ENCODE data around the gene KRTAP3-3. TPM values are rescaled to one million over a fixed set of nuclear protein-coding genes. Genes with fewer than 3 reads are reported as not detected.

Gene KRTAP3-3
- total RNA-seq, 1 donor from 2014 or later, result not detected

Other genes with a start within 250 kb of the KRTAP3-3 start
- gene KRT25, start 238.8 kb downstream of the KRTAP3-3 start, total RNA-seq, result not detected in 2 replicates
- not detected in 2 replicates for gene KRT26, start 222.0 kb downstream of the KRTAP3-3 start, total RNA-seq
- gene KRT27, start 211.6 kb downstream of the KRTAP3-3 start, total RNA-seq, result not detected in 2 replicates
- not detected in 2 replicates for gene KRT28, start 194.2 kb downstream of the KRTAP3-3 start, total RNA-seq
- gene KRT10, start 171.6 kb downstream of the KRTAP3-3 start, total RNA-seq, result 26.4 and 27.8 TPM in 2 replicates
- gene KRT12, start 126.9 kb downstream of the KRTAP3-3 start, total RNA-seq, result not detected in 2 replicates
- gene KRT20, start 108.9 kb downstream of the KRTAP3-3 start, total RNA-seq, result not detected in 2 replicates
- not detected in 2 replicates for gene KRT23, start 56.5 kb downstream of the KRTAP3-3 start, total RNA-seq
- gene KRT39, start 27.2 kb downstream of the KRTAP3-3 start, total RNA-seq, result not detected in 2 replicates
- gene KRT40, start 9.8 kb downstream of the KRTAP3-3 start, total RNA-seq, result not detected in 2 replicates
- gene KRTAP3-2, start 5.7 kb upstream of the KRTAP3-3 start, total RNA-seq, result not detected in 2 replicates
- gene KRTAP3-1, start 15.0 kb upstream of the KRTAP3-3 start, total RNA-seq, result not detected in 2 replicates
- gene KRTAP1-5, start 33.0 kb upstream of the KRTAP3-3 start, total RNA-seq, result not detected in 2 replicates
- gene KRTAP1-4, start 36.0 kb upstream of the KRTAP3-3 start, total RNA-seq, result not detected in 2 replicates
- not detected in 2 replicates for gene KRTAP1-3, start 40.7 kb upstream of the KRTAP3-3 start, total RNA-seq
- not detected in 2 replicates for gene KRTAP1-1, start 47.3 kb upstream of the KRTAP3-3 start, total RNA-seq
- not detected in 2 replicates for gene KRTAP2-1, start 53.2 kb upstream of the KRTAP3-3 start, total RNA-seq
- not detected in 2 replicates for gene KRTAP2-2, start 61.1 kb upstream of the KRTAP3-3 start, total RNA-seq
- gene KRTAP2-3, start 66.0 kb upstream of the KRTAP3-3 start, total RNA-seq, result not detected in 2 replicates
- gene KRTAP2-4, start 71.7 kb upstream of the KRTAP3-3 start, total RNA-seq, result not detected in 2 replicates
- not detected in 2 replicates for gene KRTAP4-7, start 90.0 kb upstream of the KRTAP3-3 start, total RNA-seq
- gene KRTAP4-8, start 104.0 kb upstream of the KRTAP3-3 start, total RNA-seq, result not detected in 2 replicates
- not detected in 2 replicates for gene KRTAP4-16, start 108.0 kb upstream of the KRTAP3-3 start, total RNA-seq
- not detected in 2 replicates for gene KRTAP4-9, start 111.2 kb upstream of the KRTAP3-3 start, total RNA-seq
- not detected in 2 replicates for gene KRTAP4-11, start 124.2 kb upstream of the KRTAP3-3 start, total RNA-seq
- gene KRTAP4-12, start 130.0 kb upstream of the KRTAP3-3 start, total RNA-seq, result not detected in 2 replicates
- gene KRTAP4-6, start 146.4 kb upstream of the KRTAP3-3 start, total RNA-seq, result not detected in 2 replicates
- gene KRTAP4-5, start 155.7 kb upstream of the KRTAP3-3 start, total RNA-seq, result not detected in 2 replicates
- not detected in 2 replicates for gene KRTAP4-4, start 166.6 kb upstream of the KRTAP3-3 start, total RNA-seq
- gene KRTAP4-3, start 174.1 kb upstream of the KRTAP3-3 start, total RNA-seq, result not detected in 2 replicates
- gene KRTAP4-2, start 184.1 kb upstream of the KRTAP3-3 start, total RNA-seq, result not detected in 2 replicates
- gene KRTAP4-1, start 190.7 kb upstream of the KRTAP3-3 start, total RNA-seq, result not detected in 2 replicates
- not detected in 2 replicates for gene KRTAP9-1, start 195.7 kb upstream of the KRTAP3-3 start, total RNA-seq
- not detected in 2 replicates for gene KRTAP9-2, start 232.5 kb upstream of the KRTAP3-3 start, total RNA-seq
- gene KRTAP9-3, start 238.3 kb upstream of the KRTAP3-3 start, total RNA-seq, result not detected in 2 replicates
- gene KRTAP9-8, start 243.8 kb upstream of the KRTAP3-3 start, total RNA-seq, result not detected in 2 replicates